MM.1S (cell line): ENCODE data around the gene INO80D.
"Not testable (repeated sequence)": the region's sequence is repeated elsewhere in the genome, so short reads cannot be mapped to it uniquely, and the experiment has no call there.

Experiments
- EZH2 ChIP-seq: fragments of 300-600 bp; sonication (generic); optimal IDR thresholded peaks from 2 replicates; pipeline ENCODE3; 2017; ENCODE audit warnings: low read depth, mild to moderate bottlenecking, antibody characterized with exemption, low read length, mixed read lengths
- TF ChIP-seq, protein P1 (sequence below): fragments of 300-600 bp; sonication (generic); IDR thresholded peaks from 2 replicates; pipeline ENCODE4 v1.5.1; 2016; ENCODE audit warnings: antibody characterized with exemption, low read length, mixed read lengths

DNA sequence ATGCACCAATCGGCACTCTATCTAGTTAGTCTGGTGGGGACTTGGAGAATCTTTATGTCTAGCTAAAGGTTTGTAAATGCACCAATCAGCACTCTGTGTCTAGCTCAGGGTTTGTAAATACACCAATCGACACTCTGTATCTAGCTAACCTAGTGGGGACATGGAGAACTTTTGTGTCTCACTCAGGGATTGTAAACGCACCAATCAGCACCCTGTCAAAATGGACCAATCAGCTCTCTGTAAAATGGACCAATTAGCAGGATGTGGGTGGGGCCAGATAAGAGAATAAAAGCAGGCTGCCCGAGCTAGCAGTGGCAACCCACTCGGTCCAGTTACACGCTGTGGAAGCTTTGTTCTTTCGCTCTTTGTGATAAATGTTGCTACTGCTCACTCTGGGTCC lies 108.3 kb downstream of the INO80D start:
- not testable (repeated sequence) for TF ChIP-seq EZH2
- TF ChIP-seq, protein P1, sequence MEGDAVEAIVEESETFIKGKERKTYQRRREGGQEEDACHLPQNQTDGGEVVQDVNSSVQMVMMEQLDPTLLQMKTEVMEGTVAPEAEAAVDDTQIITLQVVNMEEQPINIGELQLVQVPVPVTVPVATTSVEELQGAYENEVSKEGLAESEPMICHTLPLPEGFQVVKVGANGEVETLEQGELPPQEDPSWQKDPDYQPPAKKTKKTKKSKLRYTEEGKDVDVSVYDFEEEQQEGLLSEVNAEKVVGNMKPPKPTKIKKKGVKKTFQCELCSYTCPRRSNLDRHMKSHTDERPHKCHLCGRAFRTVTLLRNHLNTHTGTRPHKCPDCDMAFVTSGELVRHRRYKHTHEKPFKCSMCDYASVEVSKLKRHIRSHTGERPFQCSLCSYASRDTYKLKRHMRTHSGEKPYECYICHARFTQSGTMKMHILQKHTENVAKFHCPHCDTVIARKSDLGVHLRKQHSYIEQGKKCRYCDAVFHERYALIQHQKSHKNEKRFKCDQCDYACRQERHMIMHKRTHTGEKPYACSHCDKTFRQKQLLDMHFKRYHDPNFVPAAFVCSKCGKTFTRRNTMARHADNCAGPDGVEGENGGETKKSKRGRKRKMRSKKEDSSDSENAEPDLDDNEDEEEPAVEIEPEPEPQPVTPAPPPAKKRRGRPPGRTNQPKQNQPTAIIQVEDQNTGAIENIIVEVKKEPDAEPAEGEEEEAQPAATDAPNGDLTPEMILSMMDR, result not testable (repeated sequence)
